Endodermal cell (in vitro differentiated cells): ENCODE data around the gene GLO1. TPM values are rescaled to one million over a fixed set of nuclear protein-coding genes. Genes with fewer than 3 reads are reported as not detected.

ENCODE experiments used
- DNase-seq: peaks from one replicate; pipeline ENCODE4 v3.0.0-alpha.2; 2017
- H3K27ac ChIP-seq: 2 replicates; pipeline ENCODE4 v1.5.1; 2013; ENCODE audit warnings: mild to moderate bottlenecking, low read depth, low read length, moderate library complexity
- H3K27me3 ChIP-seq: 2 replicates; pipeline ENCODE4 v1.6.1; 2013; ENCODE audit warnings: mild to moderate bottlenecking, low read length, moderate library complexity; ENCODE audit not compliant: insufficient read depth, control insufficient read depth, poor library complexity, severe bottlenecking
- H3K36me3 ChIP-seq: 2 replicates; pipeline ENCODE4 v1.7.0; 2013; ENCODE audit warnings: mild to moderate bottlenecking, low read length, moderate library complexity; ENCODE audit not compliant: control insufficient read depth, insufficient read depth
- H3K4me1 ChIP-seq: one replicate; pipeline ENCODE4 v1.7.0; 2013; ENCODE audit warnings: low read length; ENCODE audit not compliant: control insufficient read depth, insufficient read depth
- H3K4me3 ChIP-seq: 2 replicates; pipeline ENCODE4 v1.5.1; 2013; ENCODE audit warnings: mild to moderate bottlenecking, low read length, moderate library complexity
- H3K9ac ChIP-seq: 2 replicates; pipeline ENCODE4 v1.6.1; 2013; ENCODE audit warnings: mild to moderate bottlenecking, low read length, moderate library complexity; ENCODE audit not compliant: poor library complexity, severe bottlenecking; ENCODE audit errors: extremely low read depth
- H3K9me3 ChIP-seq: 2 replicates; pipeline ENCODE4 v1.6.1; 2013; ENCODE audit warnings: mild to moderate bottlenecking, low read length, moderate library complexity; ENCODE audit not compliant: control insufficient read depth
- H3K27ac Mint-ChIP-seq: 2 replicates; pipeline ENCODE4 v1.8.0; 2020; ENCODE audit warnings: mixed read lengths
- H3K27me3 Mint-ChIP-seq: 2 replicates; pipeline ENCODE4 v1.8.0; 2021; ENCODE audit warnings: mild to moderate bottlenecking, mixed read lengths; ENCODE audit not compliant: insufficient read depth
- H3K36me3 Mint-ChIP-seq: 2 replicates; pipeline ENCODE4 v1.8.0; 2020; ENCODE audit warnings: low read depth, mixed read lengths
- H3K4me1 Mint-ChIP-seq: 2 replicates; pipeline ENCODE4 v1.8.0; 2020; ENCODE audit warnings: mixed read lengths
- H3K4me3 Mint-ChIP-seq: 2 replicates; pipeline ENCODE4 v1.8.0; 2020; ENCODE audit warnings: mild to moderate bottlenecking, moderate library complexity, mixed read lengths
- H3K9me3 Mint-ChIP-seq: 2 replicates; pipeline ENCODE4 v1.8.0; 2020; ENCODE audit warnings: mild to moderate bottlenecking, mixed read lengths
- WGBS, 2 experiments: methylation state at CpG; one replicate each; pipeline versions ENCODE4 v1.1.5 to v1.1.7; 2013; ENCODE audit warnings: missing lambda C conversion rate in 2 of 2, mixed read lengths in 1 of 2; ENCODE audit not compliant: insufficient coverage in 1 of 2, insufficient read length in 1 of 2; 5-methylcytosine and 5-hydroxymethylcytosine counted together
- total RNA-seq, 2 donors: library from RNA; stranded (reverse); fragmentation: NEBNext Ultra II Directional in 1 of 2; extraction: Animal tissue kit (Norgen Biotek cat#: 25700) in 1 of 2; gene quantifications; 2 replicates in 1 of 2; 3 replicates in 1 of 2; pipeline ENCODE4 v1.2.1, GENCODE V29; 2021
- TF ChIP-seq, protein P1 (sequence below): fragments of 200-600 bp; sonication (generic); conservative IDR thresholded peaks from 2 replicates; pipeline ENCODE4 v1.5.0; 2021; ENCODE audit warnings: antibody characterized with exemption, mild to moderate bottlenecking

Gene GLO1
- total RNA-seq, 2 donors from 2014 or later = 144 to 177 TPM

DNA sequence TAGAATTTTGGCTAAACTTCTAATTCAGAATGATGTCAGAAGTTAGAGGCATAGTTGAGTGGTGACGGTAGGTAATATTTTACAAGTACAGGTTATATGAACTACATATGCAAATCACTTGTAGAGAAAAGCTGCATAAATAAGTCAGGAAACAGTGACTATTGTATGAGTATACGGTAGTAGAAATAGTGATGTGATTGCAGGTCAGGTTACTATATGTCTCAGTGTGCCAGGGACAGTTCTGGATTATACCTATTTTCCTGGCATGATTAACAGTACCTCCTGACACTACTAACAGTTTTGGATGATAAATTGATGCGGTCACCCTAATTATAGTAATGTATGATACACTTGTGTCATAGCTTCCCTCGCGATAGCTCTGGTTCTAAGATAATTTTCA, 21.4 kb upstream of the GLO1 start:
- Histone ChIP-seq H3K9ac (no peak overlapping the region), H3K27me3 (no peaks in the 10 kb centered on the region), H3K9me3 (peaks cover 20% of the 10 kb centered on the region), H3K36me3 (no peaks in the 10 kb centered on the region), H3K27ac (no peak overlapping the region), H3K4me3 (no peak overlapping the region), H3K4me1 (no peaks in the 10 kb centered on the region)
- Mint-ChIP-seq H3K27me3 (no peaks in the 10 kb centered on the region), H3K4me1 (peaks cover 5% of the 10 kb centered on the region), H3K4me3 (no peak overlapping the region), H3K27ac (no peak overlapping the region), H3K9me3 (peaks cover 19% of the 10 kb centered on the region), H3K36me3 (peaks cover 2% of the 10 kb centered on the region)
- WGBS, 2 experiments = 80% methylated on average over 5 of the region's 5 CpGs; no CpG with 5 or more reads in 1 of the 2 experiments
- DNase-seq = no peak
- TF ChIP-seq, protein P1, sequence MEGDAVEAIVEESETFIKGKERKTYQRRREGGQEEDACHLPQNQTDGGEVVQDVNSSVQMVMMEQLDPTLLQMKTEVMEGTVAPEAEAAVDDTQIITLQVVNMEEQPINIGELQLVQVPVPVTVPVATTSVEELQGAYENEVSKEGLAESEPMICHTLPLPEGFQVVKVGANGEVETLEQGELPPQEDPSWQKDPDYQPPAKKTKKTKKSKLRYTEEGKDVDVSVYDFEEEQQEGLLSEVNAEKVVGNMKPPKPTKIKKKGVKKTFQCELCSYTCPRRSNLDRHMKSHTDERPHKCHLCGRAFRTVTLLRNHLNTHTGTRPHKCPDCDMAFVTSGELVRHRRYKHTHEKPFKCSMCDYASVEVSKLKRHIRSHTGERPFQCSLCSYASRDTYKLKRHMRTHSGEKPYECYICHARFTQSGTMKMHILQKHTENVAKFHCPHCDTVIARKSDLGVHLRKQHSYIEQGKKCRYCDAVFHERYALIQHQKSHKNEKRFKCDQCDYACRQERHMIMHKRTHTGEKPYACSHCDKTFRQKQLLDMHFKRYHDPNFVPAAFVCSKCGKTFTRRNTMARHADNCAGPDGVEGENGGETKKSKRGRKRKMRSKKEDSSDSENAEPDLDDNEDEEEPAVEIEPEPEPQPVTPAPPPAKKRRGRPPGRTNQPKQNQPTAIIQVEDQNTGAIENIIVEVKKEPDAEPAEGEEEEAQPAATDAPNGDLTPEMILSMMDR = no peak

DNA sequence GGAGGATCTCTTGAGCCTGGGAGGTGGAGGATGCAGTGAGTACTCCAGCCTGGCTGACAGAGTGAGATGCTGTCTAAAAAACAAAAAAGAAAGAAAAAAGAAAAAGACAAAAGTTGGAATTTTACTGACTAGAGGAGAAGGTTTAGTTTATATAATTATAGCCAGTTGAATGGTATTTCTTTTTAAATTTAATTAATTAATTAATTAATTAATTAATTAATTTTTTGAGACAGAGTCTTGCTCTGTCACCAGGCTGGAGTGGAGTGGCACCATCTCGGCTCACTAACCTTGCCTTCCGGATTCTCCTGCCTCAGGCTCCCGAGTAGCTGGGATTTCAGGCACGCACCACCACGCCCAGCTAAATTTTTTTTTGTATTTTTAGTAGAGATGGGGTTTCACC, 20.8 kb upstream of the GLO1 start:
- Histone ChIP-seq H3K27me3 (no peaks in the 10 kb centered on the region), H3K4me3 (no peak overlapping the region), H3K9me3 (peaks cover 20% of the 10 kb centered on the region), H3K27ac (no peak overlapping the region), H3K9ac (no peak overlapping the region), H3K36me3 (no peaks in the 10 kb centered on the region), H3K4me1 (no peaks in the 10 kb centered on the region)
- Mint-ChIP-seq H3K4me3 (no peak overlapping the region), H3K36me3 (peaks cover 2% of the 10 kb centered on the region), H3K27me3 (no peaks in the 10 kb centered on the region), H3K9me3 (peaks cover 19% of the 10 kb centered on the region), H3K27ac (no peak overlapping the region), H3K4me1 (peaks cover 5% of the 10 kb centered on the region)
- TF ChIP-seq, protein P1 = no peak
- no peak for DNase-seq
- whole genome bisulfite sequencing, 2 experiments = 90 to 92% methylated on average over 5 of the region's 5 CpGs

DNA sequence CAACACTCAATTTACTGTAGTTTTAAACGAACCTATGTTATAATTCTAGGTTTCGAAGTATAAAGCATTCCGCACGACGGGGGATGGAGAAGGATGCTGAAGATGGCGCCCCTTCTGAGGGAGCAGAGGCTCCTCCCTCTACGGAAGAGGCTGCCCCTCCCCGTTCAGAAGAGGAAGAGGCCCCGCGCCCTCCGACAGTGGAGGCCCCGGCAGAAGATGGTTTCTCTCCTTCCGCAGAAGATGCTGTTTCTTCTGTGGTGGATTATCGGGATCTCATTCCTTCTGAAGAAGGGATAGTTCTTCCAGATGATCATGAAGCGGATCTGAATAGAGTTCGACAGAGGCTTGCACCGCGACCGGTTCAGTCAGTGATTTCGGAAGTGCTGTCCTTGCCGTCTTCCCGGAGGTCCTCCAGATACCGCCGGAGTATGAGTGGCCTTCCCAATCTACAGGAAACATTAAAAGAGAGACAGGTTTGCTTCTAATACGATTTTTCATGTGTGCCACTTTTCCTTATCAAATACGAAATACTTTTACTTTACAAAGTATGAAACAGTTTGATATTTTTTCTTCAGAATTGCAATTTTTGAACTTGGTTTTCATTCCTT, 19.9 kb upstream of the GLO1 start:
- Mint-ChIP-seq H3K27me3 (no peaks in the 10 kb centered on the region), H3K4me3 (no peak overlapping the region), H3K36me3 (peaks cover 2% of the 10 kb centered on the region), H3K4me1 (peaks cover 5% of the 10 kb centered on the region), H3K9me3 (peaks cover 19% of the 10 kb centered on the region), H3K27ac (no peak overlapping the region)
- TF ChIP-seq, protein P1 = no peak
- Histone ChIP-seq H3K4me3 (no peak overlapping the region), H3K4me1 (no peaks in the 10 kb centered on the region), H3K9ac (no peak overlapping the region), H3K27me3 (no peaks in the 10 kb centered on the region), H3K27ac (no peak overlapping the region), H3K36me3 (no peaks in the 10 kb centered on the region), H3K9me3 (peaks cover 20% of the 10 kb centered on the region)
- WGBS, 2 experiments = 93% methylated on average over 18 to 26 of the region's 26 CpGs
- DNase-seq = no peak
